NCI-H82 treated with DMSO at 0.1 percent for 48 hours (cell line): ENCODE measurements around the gene BICD2.

ENCODE experiments used
- DNase-seq: peaks from one replicate; lab custom pipeline; 2025; ENCODE audit not compliant: unreplicated experiment; lab: John Stamatoyannopoulos, UW

BICD2 gene

DNA sequence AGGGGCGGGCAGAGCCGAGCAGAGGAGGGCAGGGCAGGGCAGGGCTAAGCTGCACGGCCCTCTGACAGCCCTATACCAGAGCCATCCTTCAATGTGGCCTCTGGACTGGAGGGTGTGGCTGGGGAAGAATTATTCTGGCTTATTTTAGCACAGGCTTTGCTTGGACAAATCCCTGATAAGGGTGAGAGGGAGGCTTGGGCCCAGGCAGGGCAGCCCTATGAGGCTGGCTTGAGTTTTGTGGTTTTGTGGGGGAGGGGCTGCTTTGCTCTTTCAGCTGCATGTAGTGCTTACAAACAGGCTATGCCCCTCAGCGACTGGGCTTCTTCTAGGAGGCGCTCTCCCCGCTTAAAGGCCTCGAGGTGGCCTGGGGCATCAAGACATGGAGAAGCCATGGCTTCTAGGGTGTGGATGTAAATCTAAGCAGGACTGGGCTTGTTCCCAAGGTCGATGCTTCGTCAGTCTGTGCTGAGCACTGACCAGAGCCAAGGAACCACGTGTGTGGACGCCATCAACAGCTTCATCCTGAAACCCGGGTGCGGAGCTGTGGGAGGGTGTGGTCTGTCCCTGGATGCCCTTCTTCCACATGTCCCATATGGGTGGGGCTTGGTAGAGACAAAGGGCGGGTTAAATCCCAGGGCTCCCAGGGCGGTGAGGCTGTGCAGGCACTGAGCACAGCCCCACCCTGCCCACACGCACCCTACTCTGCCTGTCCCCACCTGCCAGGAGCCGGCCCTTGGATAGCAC lies 49.0 kb downstream of the BICD2 start:
- DNase-seq: no peak

DNA sequence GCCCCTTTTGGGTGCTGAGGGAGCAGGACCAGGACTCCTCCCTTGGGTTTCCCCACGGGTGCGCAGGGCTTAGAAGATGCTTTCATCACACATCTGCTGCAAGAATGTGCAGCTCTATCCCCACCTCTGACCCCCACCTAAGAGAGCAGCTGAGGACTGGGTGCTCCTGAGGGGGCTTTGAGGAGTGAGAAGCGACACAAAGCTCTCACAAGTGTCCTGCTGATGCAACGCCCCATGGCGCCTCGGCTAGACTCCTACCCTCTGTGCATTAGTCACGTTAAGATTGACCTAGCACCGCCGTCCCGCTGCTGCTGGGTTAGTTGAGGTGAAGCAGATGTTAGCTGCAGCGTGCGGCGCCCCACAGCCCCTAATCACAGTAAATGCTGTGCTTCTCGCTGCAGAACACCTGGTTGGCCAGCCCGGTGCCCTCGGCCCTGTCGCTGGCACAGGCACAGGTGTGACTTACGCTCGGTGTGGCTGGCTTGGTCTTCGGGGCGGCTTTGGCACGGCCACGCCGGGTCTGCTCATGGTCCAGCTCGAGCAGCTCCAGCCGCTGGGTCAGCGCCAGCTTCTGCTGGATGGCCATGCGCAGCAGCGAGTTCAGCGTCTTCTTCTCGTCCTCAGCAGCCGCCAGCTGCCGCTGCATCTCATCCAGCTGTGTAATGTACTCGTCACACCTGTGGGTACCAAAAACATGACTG lies 49.7 kb downstream of the BICD2 start:
- no peak for DNase-seq

DNA sequence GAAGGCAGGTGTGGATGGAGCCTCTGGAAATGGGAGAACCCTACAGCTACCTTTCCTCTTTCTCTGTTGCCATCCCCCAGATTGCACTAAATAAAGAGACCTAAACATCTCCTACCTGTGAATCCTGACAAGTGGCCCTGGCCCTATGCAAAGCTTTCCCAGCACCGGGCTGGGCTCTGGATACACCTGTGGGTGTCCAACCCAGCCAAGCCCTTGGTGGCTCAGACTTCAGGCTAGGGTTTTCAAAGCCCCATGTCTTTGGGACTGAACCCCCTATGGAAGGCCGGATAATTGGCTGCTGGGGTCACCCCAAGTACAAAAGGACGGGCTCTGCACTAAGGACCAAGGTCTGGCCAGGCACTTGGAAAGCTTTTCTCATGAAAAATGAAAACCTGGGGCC lies 50.6 kb downstream of the BICD2 start:
- DNase-seq: no peak

DNA sequence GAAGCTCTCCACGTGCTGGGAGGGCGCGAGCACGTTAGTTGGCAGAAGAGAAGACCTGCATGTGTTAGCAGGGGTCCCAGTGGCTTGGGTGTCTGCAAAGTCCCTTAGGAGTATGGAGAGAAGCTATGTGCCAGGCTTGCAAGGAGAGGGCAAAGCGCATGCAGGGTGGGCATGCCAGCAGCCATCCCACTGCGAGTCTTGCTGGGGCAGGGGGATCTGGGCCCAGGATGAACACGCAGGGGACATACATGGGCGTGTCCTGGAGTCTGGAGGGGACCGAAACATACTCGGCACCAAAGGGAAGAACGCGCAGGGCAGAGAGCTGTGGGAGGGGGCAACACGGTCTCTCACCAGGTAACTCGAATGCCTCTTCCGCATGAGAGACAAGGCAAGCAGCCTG lies 51.1 kb downstream of the BICD2 start:
- no peak for DNase-seq

DNA sequence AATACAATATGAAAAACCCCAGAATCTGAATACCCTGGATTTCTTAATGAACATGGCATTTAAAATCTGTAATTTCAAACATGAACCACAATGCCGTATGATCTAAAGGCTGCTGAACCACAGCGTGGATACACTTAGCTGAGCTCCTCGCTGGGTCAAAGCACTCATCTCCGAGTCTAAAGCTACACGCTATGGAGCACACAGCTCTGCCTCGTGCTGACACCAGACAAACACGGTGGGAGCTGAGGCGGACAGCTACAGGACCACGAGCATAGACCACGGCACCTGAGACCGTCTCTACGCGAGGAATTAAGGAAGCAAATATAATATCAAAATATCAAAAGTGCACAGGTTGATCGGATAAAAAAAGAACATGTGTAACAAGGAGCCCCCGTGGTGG lies 51.9 kb downstream of the BICD2 start:
- no peak for DNase-seq

DNA sequence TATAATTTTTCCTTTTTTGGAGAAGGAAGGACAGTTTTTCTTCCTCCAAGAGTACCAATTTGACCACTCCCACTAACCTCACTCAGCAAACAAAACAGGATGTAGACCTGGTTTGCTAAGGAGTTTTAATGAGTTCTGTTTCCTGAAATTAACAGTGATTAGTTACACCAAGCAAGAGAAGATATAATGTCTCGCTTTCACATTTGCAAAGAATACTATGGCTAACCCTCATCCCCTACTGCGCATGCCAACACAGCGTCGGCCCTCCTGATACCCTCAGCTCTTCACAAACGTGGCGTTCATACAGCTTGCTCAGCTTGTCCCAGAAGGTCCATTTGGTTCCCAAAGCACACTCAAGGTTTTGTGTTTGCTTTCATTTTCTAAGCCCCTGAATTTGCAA lies 52.8 kb downstream of the BICD2 start:
- no peak for DNase-seq

DNA sequence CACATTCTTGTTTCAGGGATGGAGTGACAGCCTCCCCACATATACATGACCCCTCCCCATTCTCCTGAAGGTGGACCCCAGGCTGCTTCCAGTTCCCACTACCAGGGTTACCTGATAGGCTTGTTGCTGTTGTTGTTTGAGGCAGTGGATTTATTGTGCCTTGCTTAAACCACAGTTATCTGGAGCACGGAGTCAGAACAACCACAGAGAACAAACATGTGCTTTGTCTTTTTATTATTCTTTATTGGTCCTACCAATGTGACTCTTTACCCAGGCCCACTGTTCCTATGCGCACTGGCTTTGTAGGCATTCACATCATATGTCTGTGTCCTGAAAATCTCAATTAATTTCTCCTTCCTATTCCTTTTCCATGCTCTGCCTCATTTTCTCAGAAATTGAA lies 53.5 kb downstream of the BICD2 start:
- no peak for DNase-seq

DNA sequence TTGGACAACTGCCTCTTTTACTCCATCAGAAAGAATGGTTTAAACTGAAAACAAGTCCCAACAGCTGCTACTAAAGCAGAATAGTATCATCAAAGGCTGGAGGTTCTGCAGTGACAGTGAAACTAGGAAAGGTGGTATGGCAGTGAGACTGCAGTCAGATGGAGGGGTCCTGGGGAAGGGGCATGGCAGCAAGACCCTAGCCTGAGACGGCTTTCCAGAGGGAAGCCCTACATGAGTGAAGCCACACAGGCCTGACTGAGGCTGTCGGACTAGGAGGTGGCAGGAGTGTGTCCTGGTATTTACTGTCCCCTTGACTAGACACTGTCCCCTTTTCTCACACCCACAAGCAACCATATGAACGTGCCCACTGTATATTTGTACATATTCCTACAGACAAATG lies 54.3 kb downstream of the BICD2 start:
- DNase-seq: no peak

DNA sequence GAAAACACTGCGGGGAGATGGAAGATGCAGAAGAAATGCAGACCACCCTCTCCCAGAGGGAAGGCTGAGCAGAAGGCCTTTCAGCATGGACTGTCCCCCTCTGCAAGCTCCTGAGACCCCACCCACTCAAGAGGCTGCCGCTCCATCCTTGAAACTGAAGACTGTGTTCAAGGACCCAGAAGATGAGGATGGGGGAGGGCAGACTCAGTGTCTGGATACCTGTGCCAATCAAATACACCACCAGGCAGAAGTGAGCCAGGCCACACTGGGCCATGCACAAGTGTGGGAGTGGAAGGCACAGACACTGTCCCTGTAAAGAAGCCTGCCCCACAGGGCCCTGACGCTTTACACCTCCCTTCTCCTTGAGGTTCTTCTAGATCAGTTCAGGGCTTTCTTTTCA lies 54.7 kb downstream of the BICD2 start:
- DNase-seq: no peak

DNA sequence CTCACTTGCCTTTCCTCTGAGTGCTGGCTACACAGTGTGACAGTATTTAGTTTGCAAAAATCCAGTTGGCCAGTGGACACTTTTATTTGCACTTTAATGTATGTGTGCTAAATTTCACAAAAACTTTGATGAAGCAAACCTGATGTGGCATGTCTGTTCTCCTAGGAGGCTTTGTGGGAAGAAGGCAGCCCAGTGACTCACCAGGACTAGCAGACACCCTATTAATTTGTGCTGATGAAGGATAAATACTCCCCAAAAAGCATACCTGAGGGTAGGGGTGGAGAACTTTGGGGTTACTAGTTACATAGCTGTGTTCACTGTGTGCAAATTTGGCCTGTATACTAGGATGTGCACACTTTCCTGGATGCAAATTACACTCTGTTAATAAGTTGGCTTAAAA lies 55.4 kb downstream of the BICD2 start:
- DNase-seq: no peak

DNA sequence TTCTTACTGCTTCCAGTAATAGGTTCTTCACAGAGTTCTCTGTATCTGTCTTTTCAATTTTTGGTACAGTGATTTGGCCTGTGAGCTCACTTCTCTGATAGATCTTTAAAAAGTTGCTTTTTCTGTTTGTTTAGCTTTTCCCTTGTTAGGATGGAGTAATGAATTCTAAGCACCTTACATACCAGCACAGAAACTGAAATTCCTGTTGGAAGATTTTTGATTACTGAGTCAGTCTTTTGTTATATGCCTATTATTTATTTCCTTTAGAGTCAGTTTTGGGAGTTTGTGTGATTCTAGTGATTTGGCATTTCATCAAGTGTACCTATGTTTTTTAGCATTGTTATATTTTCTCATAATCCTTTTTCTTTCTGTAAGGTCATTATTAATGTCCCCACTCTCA lies 57.1 kb downstream of the BICD2 start:
- no peak for DNase-seq

DNA sequence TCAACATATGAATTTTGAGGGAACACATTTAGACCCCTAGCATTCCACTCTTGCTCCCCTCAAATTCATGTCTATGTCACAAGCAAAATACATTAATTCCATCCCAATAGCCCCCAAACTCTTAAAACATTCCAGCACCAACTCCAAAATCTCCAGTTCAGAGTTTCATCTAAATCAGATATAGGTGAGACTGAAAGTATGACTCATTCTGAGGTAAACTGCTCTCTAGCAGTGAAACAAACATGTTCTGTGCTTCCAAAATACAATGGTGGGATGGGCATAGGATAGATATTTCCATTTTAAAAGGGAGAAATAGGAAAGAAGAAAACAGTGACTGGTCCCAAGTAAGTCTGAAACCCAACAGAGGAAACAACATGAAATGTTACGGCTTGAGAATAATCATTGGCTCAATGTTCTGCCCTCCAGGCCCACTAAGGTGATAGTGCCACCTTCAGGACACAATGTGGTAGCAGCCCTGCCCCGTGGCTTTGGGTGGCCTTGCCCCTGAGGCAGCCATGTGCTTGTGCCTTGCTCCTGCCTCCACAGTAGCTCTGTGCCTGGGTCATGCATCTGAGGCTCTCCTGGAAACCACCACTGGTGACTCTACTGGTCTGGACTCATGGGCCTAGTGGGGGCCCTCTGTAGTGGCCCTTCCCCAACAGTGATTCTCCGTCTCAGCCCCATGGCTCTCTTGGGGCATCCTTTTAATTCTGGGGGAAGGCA lies 58.3 kb downstream of the BICD2 start:
- no peak for DNase-seq

DNA sequence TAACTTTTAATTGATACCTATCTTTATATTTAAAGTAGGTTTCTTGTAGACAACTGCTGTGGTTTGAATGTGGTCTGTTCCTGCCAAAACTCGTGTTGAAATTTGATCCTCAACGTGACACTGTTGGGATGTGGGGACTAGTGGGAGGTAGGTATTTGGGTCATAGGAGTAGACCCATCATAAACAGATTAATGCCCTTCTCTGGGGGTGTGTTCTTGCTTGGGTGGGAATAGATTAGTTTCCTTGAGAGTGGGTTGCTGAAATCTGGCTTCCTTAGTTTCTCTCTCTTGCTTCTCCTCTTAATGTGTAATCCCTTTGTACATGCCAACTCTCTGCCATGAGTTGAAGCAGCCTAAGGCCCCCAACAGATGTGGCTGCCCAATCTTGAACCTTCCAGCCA lies 60.1 kb downstream of the BICD2 start:
- no peak for DNase-seq

DNA sequence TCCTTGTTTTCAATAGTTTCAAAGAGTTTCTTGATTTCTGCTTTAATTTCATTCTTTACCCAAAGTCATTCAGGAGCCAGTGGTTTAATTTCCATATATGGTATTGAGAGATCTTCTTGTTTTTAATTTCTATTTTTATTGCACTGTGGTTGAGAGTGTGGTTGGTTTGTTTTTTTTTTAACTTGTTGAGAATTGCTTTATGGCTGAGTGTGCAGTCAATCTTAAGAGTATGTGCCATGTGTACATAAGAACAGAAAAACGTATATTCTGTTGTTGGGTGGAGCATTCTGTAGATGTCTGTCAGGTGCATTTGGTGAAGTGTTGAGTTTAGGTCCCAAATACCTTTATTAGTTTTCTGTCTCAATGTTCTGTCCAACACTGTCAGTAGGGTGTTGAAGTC lies 68.0 kb downstream of the BICD2 start:
- no peak for DNase-seq

DNA sequence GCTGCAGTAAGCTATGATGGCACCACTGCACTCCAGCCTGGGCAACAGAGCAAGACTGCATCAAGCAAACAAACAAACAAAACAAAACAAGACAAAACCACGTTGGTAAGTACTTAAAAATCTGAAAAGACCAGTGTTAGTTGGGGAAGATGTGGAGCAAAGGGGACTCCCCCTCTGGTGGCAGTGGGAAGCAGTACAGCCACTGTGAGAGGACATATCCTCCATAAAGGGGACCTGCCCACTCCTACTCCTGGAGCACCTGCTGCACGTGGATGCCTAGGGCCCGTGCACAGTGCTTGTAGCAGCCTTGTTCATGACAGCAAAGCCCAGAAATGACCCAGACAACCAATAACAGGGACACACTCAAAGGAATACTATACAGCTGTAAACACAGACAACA lies 77.7 kb downstream of the BICD2 start:
- no peak for DNase-seq

DNA sequence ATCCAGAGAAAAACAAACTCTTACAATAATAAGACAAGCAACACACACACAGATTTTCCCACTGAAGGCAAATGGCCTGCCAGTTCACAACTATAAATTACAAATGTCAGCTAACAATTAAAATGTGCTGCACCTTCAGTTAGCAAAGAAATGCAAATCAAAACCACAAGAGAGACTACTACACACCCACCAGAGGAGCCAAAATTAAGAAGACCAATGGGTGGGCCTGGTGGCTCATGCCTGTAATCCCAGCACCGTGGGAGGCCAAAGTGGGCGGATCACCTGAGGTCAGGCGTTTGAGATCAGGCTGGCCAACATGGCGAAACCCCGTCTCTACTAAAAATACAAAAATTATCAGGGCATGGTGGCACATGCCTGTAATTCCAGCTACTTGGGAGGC lies 79.6 kb downstream of the BICD2 start:
- no peak for DNase-seq

DNA sequence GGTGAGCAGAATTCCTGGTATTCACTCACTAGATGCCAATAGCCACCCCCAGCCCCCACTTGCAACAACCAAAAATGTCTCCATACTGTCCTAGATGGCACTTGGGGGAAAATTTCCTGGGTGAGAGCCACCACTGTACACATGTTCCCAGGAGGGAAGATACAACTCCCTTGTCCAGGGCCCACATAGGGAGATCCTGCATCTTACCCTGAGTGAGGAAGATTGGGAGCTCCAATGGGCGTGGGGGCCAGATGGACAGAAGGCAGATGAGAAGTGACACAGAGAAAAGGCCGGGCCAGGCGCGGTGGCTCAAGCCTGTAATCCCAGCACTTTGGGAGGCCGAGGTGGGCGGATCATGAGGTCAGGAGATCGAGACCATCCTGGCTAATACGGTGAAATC lies 82.4 kb downstream of the BICD2 start:
- no peak for DNase-seq

DNA sequence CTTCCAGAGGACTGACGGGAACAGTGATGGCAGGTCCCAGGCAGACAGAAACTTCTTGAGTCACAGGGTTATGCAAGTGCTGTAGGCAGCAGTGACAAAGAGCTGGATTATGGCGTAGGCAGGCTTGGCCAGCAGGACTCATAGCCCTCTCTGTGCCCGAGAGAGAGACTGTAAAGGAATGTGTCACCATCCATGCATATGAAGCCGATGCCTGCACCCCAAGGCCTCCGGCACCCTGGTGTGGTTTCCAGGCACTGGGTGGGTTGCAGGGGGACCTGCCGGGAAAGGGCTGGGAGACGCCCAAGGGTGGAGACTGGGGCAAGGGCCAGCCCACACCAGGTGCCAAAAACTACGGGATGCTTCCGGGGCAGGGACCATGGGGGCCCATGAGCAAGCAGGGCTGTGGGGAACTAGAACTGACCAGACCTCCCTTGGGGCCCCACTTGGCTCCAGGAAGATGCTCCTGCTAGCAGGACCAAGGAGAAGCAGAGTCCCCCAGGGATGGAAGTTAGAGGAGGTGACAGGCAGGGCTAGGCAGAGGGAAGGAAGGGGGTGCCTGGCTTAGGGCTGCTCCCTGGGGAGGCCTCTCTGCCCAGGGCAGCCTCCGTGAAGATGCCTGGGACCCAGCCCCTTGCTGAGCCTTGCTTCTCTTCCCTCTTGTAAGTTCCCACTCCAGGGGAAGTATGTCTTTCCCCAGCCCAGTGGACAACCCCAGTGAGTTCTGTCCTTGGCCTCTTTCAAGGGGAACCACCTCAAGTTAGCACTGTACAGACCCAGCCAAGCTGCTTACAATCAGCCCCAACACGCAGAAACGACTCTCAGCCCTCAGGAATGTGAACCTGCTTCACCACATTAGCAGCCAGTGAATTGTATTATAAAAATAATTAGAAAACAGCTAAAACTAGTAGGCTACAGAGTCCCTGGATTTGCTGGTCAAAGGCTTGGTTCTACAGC lies 84.2 kb downstream of the BICD2 start:
- no peak for DNase-seq

DNA sequence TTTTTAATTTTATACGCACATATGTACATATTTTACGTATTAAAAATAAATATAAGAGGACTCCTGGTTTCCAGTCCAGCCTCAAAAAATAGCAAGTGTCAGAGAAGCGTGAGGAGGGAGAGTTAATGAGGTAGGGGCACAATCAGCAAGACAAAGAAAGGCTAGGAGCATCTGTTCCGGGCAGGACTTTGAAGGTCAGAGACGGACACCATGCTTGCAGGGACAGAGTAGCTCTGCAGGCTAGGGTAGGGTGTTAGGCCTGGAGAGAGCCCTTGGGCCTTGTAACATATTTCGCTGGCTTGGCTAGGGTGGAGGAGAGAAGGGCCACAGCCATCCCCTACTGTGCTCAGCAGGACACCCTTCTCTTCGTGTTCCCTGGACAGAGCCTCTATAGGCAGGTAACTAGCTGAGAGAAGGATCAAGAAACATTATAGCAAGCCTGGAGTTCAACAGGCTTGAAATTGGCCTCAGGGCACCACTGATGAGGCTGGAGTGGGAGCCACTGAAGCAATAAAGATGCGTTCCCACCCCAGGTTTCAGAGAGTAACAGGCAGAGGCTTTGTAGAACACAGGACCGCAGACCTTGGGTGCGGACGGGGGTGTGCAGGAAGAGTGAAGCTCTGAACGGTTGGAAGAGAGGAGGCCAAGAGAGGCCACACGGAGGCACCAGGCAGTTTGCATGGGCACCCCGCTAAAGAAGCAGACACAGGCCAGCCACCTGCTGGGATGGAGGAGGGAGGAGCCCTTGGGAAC lies 85.0 kb downstream of the BICD2 start:
- no peak for DNase-seq

DNA sequence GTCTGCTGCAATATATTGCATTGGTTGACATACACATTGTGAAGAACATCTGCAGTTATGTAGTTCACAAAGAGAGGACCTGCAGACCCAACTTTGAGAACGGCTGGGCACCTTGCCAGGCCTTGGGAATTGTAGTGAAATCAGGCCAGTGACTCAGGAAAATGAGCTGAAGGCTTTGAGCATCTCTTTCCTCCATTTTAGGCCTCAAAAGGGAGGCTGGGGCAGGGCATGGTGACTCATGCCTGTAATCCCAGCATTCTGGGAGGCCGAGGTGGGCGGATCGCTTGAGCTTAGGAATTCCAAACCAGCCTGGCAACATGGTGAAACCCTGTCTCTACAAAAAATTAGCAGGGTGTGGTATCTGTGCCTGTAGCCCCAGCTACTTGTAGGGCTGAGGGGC lies 93.3 kb downstream of the BICD2 start:
- no peak for DNase-seq
